ENCODE data around the gene FAHD1. TPM values are rescaled to one million over a fixed set of nuclear protein-coding genes. Genes with fewer than 3 reads are reported as not detected.

Gene FAHD1
- total RNA-seq, 1 donor from 2014 or later: 26.5 TPM

DNA sequence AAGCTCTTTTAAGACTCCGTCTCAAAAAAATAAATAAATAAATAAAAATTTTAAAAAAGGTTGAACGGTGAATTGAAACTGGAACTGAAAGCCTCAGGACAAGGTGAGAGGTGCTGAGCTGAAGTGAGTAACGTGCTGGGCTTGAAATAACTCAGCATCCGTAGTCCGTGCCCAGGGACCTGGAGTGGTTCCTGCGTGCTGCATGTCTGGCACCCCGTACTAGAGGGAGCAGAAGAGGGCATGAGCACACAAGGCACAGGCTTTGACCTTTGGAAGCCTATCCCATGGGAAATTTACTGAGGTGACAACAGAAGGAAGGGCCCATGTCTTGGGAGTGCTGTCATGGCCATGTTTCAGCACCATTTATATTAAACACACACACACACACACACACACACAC lies 49.5 kb downstream of the FAHD1 start:
- Mint-ChIP-seq H3K4me3 (ENCODE audit: unreplicated experiment) (no peak overlapping the region), H3K27me3 (ENCODE audit: unreplicated experiment) (peaks cover 3% of the 10 kb centered on the region)

DNA sequence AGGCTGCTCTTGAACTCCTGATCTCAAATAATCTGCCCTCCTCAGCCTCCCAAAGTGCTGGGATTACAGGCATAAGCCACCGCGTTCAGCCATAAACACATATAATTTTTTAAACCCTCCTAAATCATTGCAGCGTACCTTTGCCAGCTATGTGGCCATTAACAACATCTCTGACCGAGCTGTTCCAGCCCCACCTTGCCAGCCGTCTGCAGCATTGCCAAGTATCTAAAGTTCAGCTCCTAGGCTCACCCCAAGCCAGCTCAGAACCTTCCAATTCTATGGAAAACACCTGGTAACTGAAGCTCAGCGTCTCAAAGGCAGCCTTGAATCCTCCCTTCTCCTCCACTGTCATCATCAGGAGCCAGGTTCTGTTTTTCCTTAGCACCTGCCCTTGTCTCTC lies 50.1 kb downstream of the FAHD1 start:
- Mint-ChIP-seq H3K9me3 (ENCODE audit: unreplicated experiment) (no peaks in the 10 kb centered on the region), H3K27me3 (ENCODE audit: unreplicated experiment) (peaks cover 3% of the 10 kb centered on the region), H3K4me1 (ENCODE audit: low read depth, unreplicated experiment) (peaks cover 14% of the 10 kb centered on the region), H3K36me3 (ENCODE audit: unreplicated experiment) (no peaks in the 10 kb centered on the region), H3K27ac (ENCODE audit: unreplicated experiment) (no peak overlapping the region), H3K4me3 (ENCODE audit: unreplicated experiment) (no peak overlapping the region)
- TF ChIP-seq, protein P1, sequence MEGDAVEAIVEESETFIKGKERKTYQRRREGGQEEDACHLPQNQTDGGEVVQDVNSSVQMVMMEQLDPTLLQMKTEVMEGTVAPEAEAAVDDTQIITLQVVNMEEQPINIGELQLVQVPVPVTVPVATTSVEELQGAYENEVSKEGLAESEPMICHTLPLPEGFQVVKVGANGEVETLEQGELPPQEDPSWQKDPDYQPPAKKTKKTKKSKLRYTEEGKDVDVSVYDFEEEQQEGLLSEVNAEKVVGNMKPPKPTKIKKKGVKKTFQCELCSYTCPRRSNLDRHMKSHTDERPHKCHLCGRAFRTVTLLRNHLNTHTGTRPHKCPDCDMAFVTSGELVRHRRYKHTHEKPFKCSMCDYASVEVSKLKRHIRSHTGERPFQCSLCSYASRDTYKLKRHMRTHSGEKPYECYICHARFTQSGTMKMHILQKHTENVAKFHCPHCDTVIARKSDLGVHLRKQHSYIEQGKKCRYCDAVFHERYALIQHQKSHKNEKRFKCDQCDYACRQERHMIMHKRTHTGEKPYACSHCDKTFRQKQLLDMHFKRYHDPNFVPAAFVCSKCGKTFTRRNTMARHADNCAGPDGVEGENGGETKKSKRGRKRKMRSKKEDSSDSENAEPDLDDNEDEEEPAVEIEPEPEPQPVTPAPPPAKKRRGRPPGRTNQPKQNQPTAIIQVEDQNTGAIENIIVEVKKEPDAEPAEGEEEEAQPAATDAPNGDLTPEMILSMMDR (IDR thresholded peaks at IDR 0.05; ENCODE audit: partially characterized antibody, unreplicated experiment): no peak
- no peak for DNase-seq

More for the DNA sequence above, 49.5 kb downstream of the FAHD1 start:
- Mint-ChIP-seq H3K9me3 (ENCODE audit: unreplicated experiment) (no peaks in the 10 kb centered on the region), H3K27ac (ENCODE audit: unreplicated experiment) (no peak overlapping the region), H3K4me1 (ENCODE audit: low read depth, unreplicated experiment) (peaks cover 14% of the 10 kb centered on the region), H3K36me3 (ENCODE audit: unreplicated experiment) (no peaks in the 10 kb centered on the region)
- TF ChIP-seq, protein P1 (IDR thresholded peaks at IDR 0.05; ENCODE audit: partially characterized antibody, unreplicated experiment): no peak
- DNase-seq: no peak

DNA sequence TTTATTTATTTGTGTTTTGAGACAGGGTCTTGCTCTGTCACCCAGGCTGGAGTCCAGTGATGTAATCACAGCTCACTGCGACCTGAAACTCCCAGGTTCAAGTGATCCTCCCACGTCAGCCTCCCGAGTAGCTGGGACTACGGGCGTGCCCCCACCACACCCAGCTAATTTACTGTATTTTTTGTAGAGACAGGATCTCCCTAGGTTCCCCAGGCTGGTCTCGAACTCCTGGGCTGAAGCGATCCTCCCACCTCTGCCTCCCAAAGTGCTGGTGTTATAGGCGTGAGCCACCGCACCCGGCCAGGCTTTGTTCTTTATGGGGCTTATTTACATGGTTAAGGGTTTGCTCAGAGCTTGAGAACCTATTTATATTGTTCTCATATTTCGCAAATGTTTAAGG lies 50.8 kb downstream of the FAHD1 start:
- no peak overlapping the region for H3K27ac Mint-ChIP-seq (ENCODE audit: unreplicated experiment)
- H3K4me3 Mint-ChIP-seq (ENCODE audit: unreplicated experiment): no peak overlapping the region

DNA sequence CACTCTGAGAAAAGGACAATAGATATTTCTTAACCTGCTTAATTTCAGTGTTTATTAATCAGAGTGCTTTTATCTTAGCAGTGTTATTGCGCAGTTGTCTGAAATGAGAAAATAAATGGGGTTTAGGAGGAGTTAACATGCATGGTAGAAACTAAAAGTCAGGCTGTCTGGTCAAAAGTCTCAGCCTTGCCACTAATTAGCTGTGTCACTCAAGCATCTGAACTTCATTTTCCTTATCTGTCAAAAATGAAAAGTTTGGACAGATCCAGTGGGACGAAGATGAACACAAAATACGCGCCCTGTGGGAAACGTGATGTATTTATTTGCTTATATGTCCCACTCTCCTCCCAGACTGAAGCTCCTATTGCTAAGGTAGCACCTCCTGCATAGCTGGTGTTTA lies 51.2 kb downstream of the FAHD1 start:
- Mint-ChIP-seq H3K27ac (ENCODE audit: unreplicated experiment) (no peak overlapping the region), H3K27me3 (ENCODE audit: unreplicated experiment) (peaks cover 1% of the 10 kb centered on the region), H3K4me3 (ENCODE audit: unreplicated experiment) (no peak overlapping the region), H3K9me3 (ENCODE audit: unreplicated experiment) (no peaks in the 10 kb centered on the region), H3K36me3 (ENCODE audit: unreplicated experiment) (no peaks in the 10 kb centered on the region), H3K4me1 (ENCODE audit: low read depth, unreplicated experiment) (peaks cover 14% of the 10 kb centered on the region)
- TF ChIP-seq, protein P1 (IDR thresholded peaks at IDR 0.05; ENCODE audit: partially characterized antibody, unreplicated experiment): no peak
- no peak for DNase-seq

More for the DNA sequence above, 50.8 kb downstream of the FAHD1 start:
- DNase-seq: no peak
- H3K27me3 Mint-ChIP-seq (ENCODE audit: unreplicated experiment): peaks cover 1% of the 10 kb centered on the region
- peaks cover 14% of the 10 kb centered on the region for H3K4me1 Mint-ChIP-seq (ENCODE audit: low read depth, unreplicated experiment)
- no peaks in the 10 kb centered on the region for H3K36me3 Mint-ChIP-seq (ENCODE audit: unreplicated experiment)
- no peaks in the 10 kb centered on the region for H3K9me3 Mint-ChIP-seq (ENCODE audit: unreplicated experiment)
- TF ChIP-seq, protein P1 (IDR thresholded peaks at IDR 0.05; ENCODE audit: partially characterized antibody, unreplicated experiment): no peak

Other genes with a start within 250 kb of the FAHD1 start
- 33.4 TPM for gene IFT140, start 215.1 kb upstream of the FAHD1 start, total RNA-seq (ENCODE audit: unreplicated experiment)
- gene CRAMP1, start 214.8 kb upstream of the FAHD1 start, total RNA-seq (ENCODE audit: unreplicated experiment): 52.4 TPM
- gene JPT2, start 148.9 kb upstream of the FAHD1 start, total RNA-seq (ENCODE audit: unreplicated experiment): 72.9 TPM
- gene MAPK8IP3, start 121.0 kb upstream of the FAHD1 start, total RNA-seq (ENCODE audit: unreplicated experiment): 281 TPM
- gene NME3, start 55.7 kb upstream of the FAHD1 start, total RNA-seq (ENCODE audit: unreplicated experiment): 79.1 TPM
- gene EME2, start 54.4 kb upstream of the FAHD1 start, total RNA-seq (ENCODE audit: unreplicated experiment): 68.7 TPM
- 75.1 TPM for gene MRPS34, start 54.1 kb upstream of the FAHD1 start, total RNA-seq (ENCODE audit: unreplicated experiment)
- 80.4 TPM for gene SPSB3, start 44.6 kb upstream of the FAHD1 start, total RNA-seq (ENCODE audit: unreplicated experiment)
- 66.1 TPM for gene NUBP2, start 44.2 kb upstream of the FAHD1 start, total RNA-seq (ENCODE audit: unreplicated experiment)
- gene IGFALS, start 33.5 kb upstream of the FAHD1 start, total RNA-seq (ENCODE audit: unreplicated experiment): 0.39 TPM
- 99.6 TPM for gene HAGH, start 381 bp upstream of the FAHD1 start, total RNA-seq (ENCODE audit: unreplicated experiment)
- 2.4 TPM for gene MEIOB, start 45.0 kb downstream of the FAHD1 start, total RNA-seq (ENCODE audit: unreplicated experiment)
- gene HS3ST6, start 91.2 kb downstream of the FAHD1 start, total RNA-seq (ENCODE audit: unreplicated experiment): 7.8 TPM
- gene MSRB1, start 116.0 kb downstream of the FAHD1 start, total RNA-seq (ENCODE audit: unreplicated experiment): 50.9 TPM
- gene RPL3L, start 127.5 kb downstream of the FAHD1 start, total RNA-seq (ENCODE audit: unreplicated experiment): not detected
- 302 TPM for gene NDUFB10, start 132.3 kb downstream of the FAHD1 start, total RNA-seq (ENCODE audit: unreplicated experiment)
- gene RPS2, start 137.6 kb downstream of the FAHD1 start, total RNA-seq (ENCODE audit: unreplicated experiment): 1,772 TPM
- not detected for gene RNF151, start 139.7 kb downstream of the FAHD1 start, total RNA-seq (ENCODE audit: unreplicated experiment)
- 26.8 TPM for gene TBL3, start 144.8 kb downstream of the FAHD1 start, total RNA-seq (ENCODE audit: unreplicated experiment)
- 1.3 TPM for gene NOXO1, start 154.3 kb downstream of the FAHD1 start, total RNA-seq (ENCODE audit: unreplicated experiment)
- gene GFER, start 157.0 kb downstream of the FAHD1 start, total RNA-seq (ENCODE audit: unreplicated experiment): 26.0 TPM
- gene SYNGR3, start 162.8 kb downstream of the FAHD1 start, total RNA-seq (ENCODE audit: unreplicated experiment): 45.7 TPM
- gene ZNF598, start 182.6 kb downstream of the FAHD1 start, total RNA-seq (ENCODE audit: unreplicated experiment): 90.4 TPM
- gene NPW, start 192.6 kb downstream of the FAHD1 start, total RNA-seq (ENCODE audit: unreplicated experiment): 0.91 TPM
- 22.3 TPM for gene NHERF2, start 199.7 kb downstream of the FAHD1 start, total RNA-seq (ENCODE audit: unreplicated experiment)
- 194 TPM for gene NTHL1, start 220.6 kb downstream of the FAHD1 start, total RNA-seq (ENCODE audit: unreplicated experiment)
- 215 TPM for gene TSC2, start 220.8 kb downstream of the FAHD1 start, total RNA-seq (ENCODE audit: unreplicated experiment)